ENCODE results near the gene PPP1R14D. TPM values are rescaled to one million over a fixed set of nuclear protein-coding genes. Genes with fewer than 3 reads are reported as not detected.

Gene PPP1R14D
- total RNA-seq, 1 donor from 2014 or later, result not detected

- no peak for TF ChIP-seq CTCF (conservative IDR thresholded peaks at IDR 0.05; ENCODE audit: low read depth, low read length)
- H3K4me3 ChIP-seq (ENCODE audit: low read depth, low read length), result no peak overlapping the region
- no peak for DNase-seq (ENCODE audit: low read depth)
Measured at GRCh38 chr15:40852529-40852928, 24.0 kb upstream of the PPP1R14D start.

- DNase-seq (ENCODE audit: low read depth), result no peak
- TF ChIP-seq CTCF (conservative IDR thresholded peaks at IDR 0.05; ENCODE audit: low read depth, low read length), result no peak
- H3K4me3 ChIP-seq (ENCODE audit: low read depth, low read length), result no peak overlapping the region
Measured at GRCh38 chr15:40850576-40851112, 22.1 kb upstream of the PPP1R14D start.

GRCh38 chr15:40847223-40847961 lies 18.9 kb upstream of the PPP1R14D start:
- DNase-seq (ENCODE audit: low read depth), result no peak
- H3K4me3 ChIP-seq (ENCODE audit: low read depth, low read length), result peak overlapping the region; percentile 84
- TF ChIP-seq CTCF (conservative IDR thresholded peaks at IDR 0.05; ENCODE audit: low read depth, low read length), result peak; percentile 4

- no peak for TF ChIP-seq CTCF (conservative IDR thresholded peaks at IDR 0.05; ENCODE audit: low read depth, low read length)
- peak overlapping the region; percentile 84 for H3K4me3 ChIP-seq (ENCODE audit: low read depth, low read length)
Measured at GRCh38 chr15:40846841-40847222, 18.3 kb upstream of the PPP1R14D start.

GRCh38 chr15:40845511-40846284 lies 17.2 kb upstream of the PPP1R14D start:
- DNase-seq (ENCODE audit: low read depth), result no peak
- peak overlapping the region; percentile 84 for H3K4me3 ChIP-seq (ENCODE audit: low read depth, low read length)
- TF ChIP-seq CTCF (conservative IDR thresholded peaks at IDR 0.05; ENCODE audit: low read depth, low read length), result no peak

More at GRCh38 chr15:40846841-40847222, 18.3 kb upstream of the PPP1R14D start:
- DNase-seq (ENCODE audit: low read depth), result peak; percentile 59

GRCh38 chr15:40845036-40845435 lies 16.5 kb upstream of the PPP1R14D start:
- DNase-seq (ENCODE audit: low read depth), result no peak
- TF ChIP-seq CTCF (conservative IDR thresholded peaks at IDR 0.05; ENCODE audit: low read depth, low read length), result no peak
- peak overlapping the region; percentile 84 for H3K4me3 ChIP-seq (ENCODE audit: low read depth, low read length)

Measured in epithelial cell of proximal tubule (primary cell).